Adrenal gland (tissue), 5 donors: ENCODE measurements around the gene ZNF775.

ENCODE experiments used
- CTCF ChIP-seq, 6 experiments: fragments of 450-650 bp in 4 of 6; fragments of 200-600 bp in 2 of 6; sonication (generic) in 1 of 6; IDR thresholded peaks; 1 replicate in 5 of 6; 2 replicates in 1 of 6; pipeline versions ENCODE4 v1.5.1 to v1.8.0; 2016 to 2021; ENCODE audit warnings: antibody characterized with exemption in 6 of 6, mild to moderate bottlenecking in 2 of 6, moderate library complexity in 1 of 6
- POLR2A ChIP-seq, 2 donors: fragments of 450-650 bp; IDR thresholded peaks; one replicate each; pipeline ENCODE4 v1.6.1; 2017; ENCODE audit warnings: antibody characterized with exemption in 2 of 2, mild to moderate bottlenecking in 2 of 2, moderate library complexity in 1 of 2
- donor health status: DM: no; HTN: no; CAD: no.

- TF ChIP-seq CTCF (IDR thresholded peaks at IDR 0.05) (no peak), POLR2A (IDR thresholded peaks at IDR 0.05) (no peak)
Measured at GRCh38 chr7:150345012-150345411, 34.1 kb upstream of the ZNF775 start.
